Caco-2 (cell line): Measurements from ENCODE around the gene C3orf85. TPM values are rescaled to one million over a fixed set of nuclear protein-coding genes. Genes with fewer than 3 reads are reported as not detected.
A peak's percentile ranks its signal among the peaks of the same experiment; 100 is the strongest.

ENCODE experiments used
- BruUV-seq: library from RNA; stranded (reverse); fragments of 400-500 nt; replicated peaks from 2 replicates; lab custom pipeline; 2021; lab: Mats Ljungman, UMichigan
- CTCF ChIA-PET: fragments of 300-600 bp; sonication (Branson Sonifier 250); formaldehyde crosslinking; loops from one replicate; lab custom pipeline; 2022; ENCODE audit warnings: antibody characterized with exemption; lab: Charles Lee
- POLR2A ChIA-PET: fragments of 300-600 bp; sonication (Branson Sonifier 250); formaldehyde crosslinking; loops from one replicate; lab custom pipeline; 2022; ENCODE audit warnings: antibody characterized with exemption; lab: Charles Lee
- DNase-seq, 2 experiments: peaks; one replicate each; pipeline versions ENCODE4 v3.0.0 to v3.0.0-alpha.2; 2020 to 2022
- H3K27me3 ChIP-seq: replicated peaks from 2 replicates; pipeline ENCODE4 v1.6.0; 2011; ENCODE audit warnings: low read length; ENCODE audit not compliant: control insufficient read depth, insufficient read depth
- H3K36me3 ChIP-seq: 2 replicates; pipeline ENCODE4 v1.5.1; 2011; ENCODE audit warnings: low read length; ENCODE audit not compliant: control insufficient read depth, insufficient read depth
- H3K4me1 ChIP-seq: fragments of 250-450 bp; sonication (Bioruptor Pico); 2 replicates; pipeline ENCODE4 v1.5.1; 2020; ENCODE audit warnings: mild to moderate bottlenecking
- H3K4me3 ChIP-seq: 2 replicates; pipeline ENCODE4 v1.5.1; 2011; ENCODE audit warnings: low read depth, mild to moderate bottlenecking, control low read depth, low read length
- H3K9me3 ChIP-seq: fragments of 250-450 bp; sonication (Bioruptor Pico); 2 replicates; pipeline ENCODE4 v1.5.1; 2020; ENCODE audit warnings: mild to moderate bottlenecking, moderate library complexity
- H3K27ac Mint-ChIP-seq: one replicate; pipeline ENCODE4 v1.8.0; 2022; ENCODE audit warnings: mixed read lengths; ENCODE audit not compliant: unreplicated experiment
- H3K27me3 Mint-ChIP-seq: one replicate; pipeline ENCODE4 v1.8.0; 2022; ENCODE audit warnings: mixed read lengths; ENCODE audit not compliant: insufficient read depth, unreplicated experiment
- H3K36me3 Mint-ChIP-seq: one replicate; pipeline ENCODE4 v1.8.0; 2022; ENCODE audit warnings: mild to moderate bottlenecking, mixed read lengths; ENCODE audit not compliant: insufficient read depth, unreplicated experiment
- H3K4me1 Mint-ChIP-seq: one replicate; pipeline ENCODE4 v1.8.0; 2022; ENCODE audit warnings: low read depth, mixed read lengths; ENCODE audit not compliant: unreplicated experiment
- H3K4me3 Mint-ChIP-seq: one replicate; pipeline ENCODE4 v1.8.0; 2022; ENCODE audit warnings: mild to moderate bottlenecking, moderate library complexity, mixed read lengths; ENCODE audit not compliant: unreplicated experiment
- H3K9me3 Mint-ChIP-seq: one replicate; pipeline ENCODE4 v1.8.0; 2022; ENCODE audit warnings: mixed read lengths; ENCODE audit not compliant: unreplicated experiment
- CTCF ChIP-seq, 2 experiments: fragments of 200-600 bp in 1 of 2; IDR thresholded peaks; 1 replicate in 1 of 2; 2 replicates in 1 of 2; pipeline versions ENCODE4 v1.5.1 to v1.8.0; 2011 to 2022; ENCODE audit warnings: antibody characterized with exemption in 1 of 2, control low read depth in 1 of 2, inconsistent platforms in 1 of 2, low read depth in 1 of 2, low read length in 1 of 2, mild to moderate bottlenecking in 1 of 2, moderate library complexity in 1 of 2; ENCODE audit not compliant: insufficient read depth in 1 of 2, severe bottlenecking in 1 of 2, unreplicated experiment in 1 of 2
- intact Hi-C: fragments of 100-400 bp; cut with micrococcal nuclease; formaldehyde crosslinking; loops from one replicate; pipeline ENCODE4 v1.10.0; 2022; ENCODE audit not compliant: unreplicated experiment
- total RNA-seq: library from RNA; stranded (reverse); gene quantifications from 2 replicates; pipeline ENCODE4 v1.2.3, GENCODE V29; 2022

C3orf85 gene
- total RNA-seq, 1 experiment from 2014 or later = 0.48 TPM

- no peaks in the 10 kb centered on the region for H3K27me3 Mint-ChIP-seq
- Histone ChIP-seq H3K9me3 (no peaks in the 10 kb centered on the region), H3K4me1 (no peaks in the 10 kb centered on the region), H3K4me3 (no peak overlapping the region), H3K36me3 (no peaks in the 10 kb centered on the region), H3K27me3 (no peaks in the 10 kb centered on the region)
- no TSS peak for BruUV-seq
- no peak overlapping the region for H3K27ac Mint-ChIP-seq
- no peaks in the 10 kb centered on the region for H3K4me1 Mint-ChIP-seq
- DNase-seq = no peak
- intact Hi-C loops = loop anchor here (10.0 kb wide), 1 partner anchor 131 kb away; no protein-coding TSS in a partner anchor
- no peaks in the 10 kb centered on the region for H3K9me3 Mint-ChIP-seq
- TF ChIP-seq CTCF (IDR thresholded peaks at IDR 0.05; ENCODE audit: insufficient read depth in 1 of 2, low read depth in 1 of 2, low read length in 1 of 2, severe bottlenecking in 1 of 2, unreplicated experiment in 1 of 2) = no peak
- ChIA-PET CTCF (no interaction called here), POLR2A (no interaction called here)
- H3K4me3 Mint-ChIP-seq = no peak overlapping the region
- no peaks in the 10 kb centered on the region for H3K36me3 Mint-ChIP-seq
Observed at GRCh38 chr3:109093561-109093960, 43.0 kb upstream of the C3orf85 start.

GRCh38 chr3:109095166-109095565 lies 41.4 kb upstream of the C3orf85 start:
- no peaks in the 10 kb centered on the region for H3K27me3 Mint-ChIP-seq
- no peak for DNase-seq
- Histone ChIP-seq H3K9me3 (no peaks in the 10 kb centered on the region), H3K27me3 (no peaks in the 10 kb centered on the region), H3K4me1 (no peaks in the 10 kb centered on the region), H3K4me3 (no peak overlapping the region), H3K36me3 (no peaks in the 10 kb centered on the region)
- H3K4me1 Mint-ChIP-seq = no peaks in the 10 kb centered on the region
- intact Hi-C loops = loop anchor here (10.0 kb wide), 1 partner anchor 130 kb away; no protein-coding TSS in a partner anchor
- no peak overlapping the region for H3K4me3 Mint-ChIP-seq
- no peak overlapping the region for H3K27ac Mint-ChIP-seq
- POLR2A ChIA-PET = no interaction called here
- H3K9me3 Mint-ChIP-seq = no peaks in the 10 kb centered on the region
- no peaks in the 10 kb centered on the region for H3K36me3 Mint-ChIP-seq
- CTCF ChIA-PET = no interaction called here
- no TSS peak for BruUV-seq
- TF ChIP-seq CTCF (IDR thresholded peaks at IDR 0.05; ENCODE audit: insufficient read depth in 1 of 2, low read depth in 1 of 2, low read length in 1 of 2, severe bottlenecking in 1 of 2, unreplicated experiment in 1 of 2) = no peak

- POLR2A ChIA-PET = no interaction called here
- no peak overlapping the region for H3K27ac Mint-ChIP-seq
- peak; percentile 49 to 57 for DNase-seq
- no peaks in the 10 kb centered on the region for H3K27me3 Mint-ChIP-seq
- H3K4me1 ChIP-seq = no peaks in the 10 kb centered on the region; the same call in 1 of the 2 replicates
- no TSS peak for BruUV-seq
- H3K9me3 Mint-ChIP-seq = no peaks in the 10 kb centered on the region
- CTCF ChIA-PET = interaction anchor here (0.9 to 2.1 kb wide), 3 partner anchors 74 to 183 kb away, joined by 3 to 14 read pairs (median 12); no protein-coding TSS in a partner anchor
- H3K4me1 Mint-ChIP-seq = no peaks in the 10 kb centered on the region
- H3K4me3 ChIP-seq = no peak overlapping the region
- no peaks in the 10 kb centered on the region for H3K27me3 ChIP-seq
- no peaks in the 10 kb centered on the region for H3K36me3 ChIP-seq
- TF ChIP-seq CTCF (IDR thresholded peaks at IDR 0.05; ENCODE audit: insufficient read depth in 1 of 2, low read depth in 1 of 2, low read length in 1 of 2, severe bottlenecking in 1 of 2, unreplicated experiment in 1 of 2) = peak; percentile 27 to 63
- no peak overlapping the region for H3K4me3 Mint-ChIP-seq
- no peaks in the 10 kb centered on the region for H3K36me3 Mint-ChIP-seq
- no peaks in the 10 kb centered on the region for H3K9me3 ChIP-seq
- intact Hi-C loops = loop anchor here (10.0 kb wide), 1 partner anchor 127 kb away; no protein-coding TSS in a partner anchor
Observed at GRCh38 chr3:109098079-109098644, 38.4 kb upstream of the C3orf85 start.
